HCEC 1CT (cell line): ENCODE results near the gene NPPC.
"Not testable (repeated sequence)": the region's sequence is repeated elsewhere in the genome, so short reads cannot be mapped to it uniquely, and the experiment has no call there.

Source experiments
- DNase-seq: peaks from one replicate; pipeline ENCODE4 v3.0.0-alpha.2; 2017

Gene NPPC

DNA sequence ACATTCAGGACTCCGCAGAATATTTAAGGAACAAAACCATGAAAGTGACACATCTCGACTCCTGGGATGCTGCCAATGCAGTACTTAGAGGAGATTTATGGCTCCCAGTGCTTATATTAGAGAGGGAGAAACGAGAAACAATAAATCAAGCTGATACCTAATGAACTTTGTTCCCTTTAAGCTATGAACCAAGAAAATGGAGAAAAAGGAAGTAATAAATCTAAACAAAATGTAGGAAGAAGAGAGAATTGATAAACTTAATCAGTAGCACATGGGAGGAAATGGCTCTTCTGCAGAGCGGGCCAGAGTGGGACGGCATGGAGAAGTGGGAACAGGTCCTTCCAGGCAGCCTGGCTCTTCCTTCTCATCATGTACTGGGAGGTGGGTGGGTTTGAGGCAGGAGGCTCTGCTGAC, 42.7 kb downstream of the NPPC start:
- DNase-seq, result no peak

- no peak for DNase-seq
These were observed 43.5 kb downstream of the NPPC start for GRCh38 chr2:231882646-231883045.

DNA sequence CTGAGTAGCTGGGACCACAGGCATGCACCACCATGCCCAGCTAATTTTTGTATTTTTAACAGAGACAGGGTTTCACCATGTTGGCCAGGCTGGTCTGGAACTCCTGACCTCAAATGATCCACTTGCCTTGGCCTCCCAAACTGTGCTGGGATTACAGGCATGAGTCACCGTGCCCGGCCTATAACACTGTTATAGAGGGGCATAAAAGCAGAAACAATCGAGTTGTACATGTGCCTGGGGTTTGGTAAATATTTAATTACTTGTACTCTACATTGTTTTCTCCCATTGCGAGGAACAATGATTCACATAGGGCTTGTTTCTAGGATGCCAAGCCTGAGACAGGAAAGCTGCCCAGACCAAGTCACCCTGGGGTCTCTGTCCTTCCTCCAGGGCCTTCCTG, 45.8 kb downstream of the NPPC start:
- not testable (repeated sequence) for DNase-seq

DNA sequence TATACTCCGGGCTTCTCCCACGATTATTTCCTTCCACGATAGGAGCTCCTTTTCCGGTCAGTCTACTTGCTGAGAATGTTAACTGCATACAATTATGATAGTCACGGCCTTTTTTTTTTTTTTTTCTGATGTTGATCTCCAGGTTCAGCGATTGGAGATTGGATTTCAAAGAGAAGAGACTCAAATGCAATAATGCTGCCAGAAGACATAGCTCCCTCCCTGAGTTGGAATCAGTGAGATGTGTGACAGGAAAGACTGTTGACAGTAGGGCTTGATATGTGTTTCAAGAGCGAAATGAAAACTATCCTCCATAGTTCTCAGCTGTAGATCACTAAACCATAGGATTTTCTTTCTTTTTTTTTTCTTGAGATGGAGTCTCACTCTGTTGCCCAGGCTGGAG, 47.0 kb downstream of the NPPC start:
- DNase-seq, result no peak

GRCh38 chr2:231877533-231878456, 48.4 kb downstream of the NPPC start:
- DNase-seq, result no peak

- DNase-seq, result no peak
These were observed 51.3 kb downstream of the NPPC start for GRCh38 chr2:231874944-231875343.
